GM12801 (cell line): ENCODE results near the gene OMA1.

Experiments
- TF ChIP-seq, protein P1 (sequence below): IDR thresholded peaks from one replicate; pipeline ENCODE4 v1.5.1; 2011; ENCODE audit warnings: control low read depth; ENCODE audit not compliant: insufficient read length; ENCODE audit errors: extremely low read depth

The OMA1 gene

DNA sequence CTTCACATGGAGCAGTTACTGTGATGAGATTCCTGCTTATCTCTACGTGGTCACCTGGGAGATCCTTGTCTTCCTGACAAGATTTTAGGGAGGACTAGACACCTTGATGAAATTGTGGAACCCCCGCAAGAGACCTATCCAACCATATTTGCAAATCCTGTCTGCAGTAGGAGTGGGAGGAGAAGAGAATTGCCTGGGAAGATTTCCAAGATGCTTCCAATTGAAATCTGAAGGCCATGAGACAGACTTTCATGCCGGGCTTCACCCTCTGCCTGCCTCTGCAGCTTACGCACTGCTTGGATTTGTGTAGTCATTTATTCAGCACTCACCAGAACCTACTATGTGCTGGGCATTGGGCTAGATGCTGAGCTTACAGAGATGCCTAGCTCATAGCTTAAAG, 106.6 kb downstream of the OMA1 start:
- TF ChIP-seq, protein P1, sequence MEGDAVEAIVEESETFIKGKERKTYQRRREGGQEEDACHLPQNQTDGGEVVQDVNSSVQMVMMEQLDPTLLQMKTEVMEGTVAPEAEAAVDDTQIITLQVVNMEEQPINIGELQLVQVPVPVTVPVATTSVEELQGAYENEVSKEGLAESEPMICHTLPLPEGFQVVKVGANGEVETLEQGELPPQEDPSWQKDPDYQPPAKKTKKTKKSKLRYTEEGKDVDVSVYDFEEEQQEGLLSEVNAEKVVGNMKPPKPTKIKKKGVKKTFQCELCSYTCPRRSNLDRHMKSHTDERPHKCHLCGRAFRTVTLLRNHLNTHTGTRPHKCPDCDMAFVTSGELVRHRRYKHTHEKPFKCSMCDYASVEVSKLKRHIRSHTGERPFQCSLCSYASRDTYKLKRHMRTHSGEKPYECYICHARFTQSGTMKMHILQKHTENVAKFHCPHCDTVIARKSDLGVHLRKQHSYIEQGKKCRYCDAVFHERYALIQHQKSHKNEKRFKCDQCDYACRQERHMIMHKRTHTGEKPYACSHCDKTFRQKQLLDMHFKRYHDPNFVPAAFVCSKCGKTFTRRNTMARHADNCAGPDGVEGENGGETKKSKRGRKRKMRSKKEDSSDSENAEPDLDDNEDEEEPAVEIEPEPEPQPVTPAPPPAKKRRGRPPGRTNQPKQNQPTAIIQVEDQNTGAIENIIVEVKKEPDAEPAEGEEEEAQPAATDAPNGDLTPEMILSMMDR, result no peak

DNA sequence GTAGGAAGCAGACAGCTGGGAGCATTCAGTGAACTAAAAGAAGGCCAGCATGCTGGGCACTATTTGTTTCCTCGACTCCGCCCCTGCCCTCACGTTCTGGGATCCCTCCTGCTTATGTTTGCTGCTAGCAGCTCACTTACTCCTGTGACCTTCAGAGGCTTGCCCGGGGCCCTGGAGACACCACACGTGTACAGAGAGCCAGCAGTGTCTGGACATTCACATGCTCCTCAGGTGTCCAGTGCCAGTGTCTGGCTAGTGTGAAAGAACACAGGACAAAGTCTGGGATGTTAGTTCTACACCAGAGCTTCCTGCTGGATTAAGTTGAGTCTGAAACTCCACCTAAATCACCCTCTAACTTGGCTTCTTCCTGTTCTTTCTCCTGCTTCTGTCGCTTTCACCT, 108.1 kb downstream of the OMA1 start:
- TF ChIP-seq, protein P1, result no peak

DNA sequence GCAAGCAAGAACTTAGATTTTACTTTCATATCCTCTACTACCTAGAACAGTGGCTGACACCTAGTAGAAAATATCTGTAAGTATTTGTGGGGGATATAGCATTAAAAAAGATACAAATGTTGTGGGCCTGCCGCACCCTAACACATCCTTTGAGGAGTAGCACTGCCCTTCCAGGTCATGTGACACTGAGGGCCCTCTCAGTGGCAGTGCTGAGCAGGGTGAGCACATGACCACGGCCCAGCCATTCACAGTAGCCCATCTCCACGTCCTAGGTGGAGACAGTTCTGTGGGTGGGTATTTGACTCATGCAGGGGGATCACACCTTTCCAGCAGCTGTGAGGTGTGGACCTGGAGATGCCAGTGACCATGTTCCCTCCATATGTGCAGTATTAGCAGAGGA, 108.9 kb downstream of the OMA1 start:
- TF ChIP-seq, protein P1, result no peak

DNA sequence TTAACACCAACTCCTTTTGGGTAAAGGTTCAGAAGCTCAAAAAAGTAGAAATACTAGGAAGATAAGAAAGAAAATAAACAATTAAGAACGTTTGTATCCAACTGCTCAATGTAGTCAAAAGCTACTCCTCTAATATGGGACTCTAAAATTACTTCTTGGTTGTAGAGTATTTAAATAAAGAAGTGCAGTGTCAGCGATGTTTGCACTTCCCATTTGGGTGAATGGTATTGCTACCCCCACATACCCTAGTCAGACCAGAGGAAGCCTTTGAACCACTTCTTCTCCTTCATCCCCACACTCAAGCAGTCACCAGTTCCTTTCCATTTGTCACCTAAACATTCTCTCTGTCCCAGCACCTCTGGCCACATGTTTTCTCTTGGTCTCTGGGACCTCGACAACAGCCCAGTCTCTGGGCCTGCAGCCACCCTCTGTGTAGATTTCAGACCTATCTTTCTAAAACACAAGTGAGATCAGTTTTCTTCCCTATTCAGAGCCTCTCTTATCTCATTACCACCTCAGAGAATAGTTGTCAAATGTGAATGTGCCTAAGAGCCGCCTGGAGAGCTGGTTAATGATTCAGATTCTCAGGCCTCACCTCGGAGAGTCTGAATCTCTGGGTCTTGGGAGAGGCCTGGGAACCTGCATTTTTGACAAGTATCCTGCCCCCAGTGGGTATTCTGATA, 109.8 kb downstream of the OMA1 start:
- TF ChIP-seq, protein P1, result no peak

DNA sequence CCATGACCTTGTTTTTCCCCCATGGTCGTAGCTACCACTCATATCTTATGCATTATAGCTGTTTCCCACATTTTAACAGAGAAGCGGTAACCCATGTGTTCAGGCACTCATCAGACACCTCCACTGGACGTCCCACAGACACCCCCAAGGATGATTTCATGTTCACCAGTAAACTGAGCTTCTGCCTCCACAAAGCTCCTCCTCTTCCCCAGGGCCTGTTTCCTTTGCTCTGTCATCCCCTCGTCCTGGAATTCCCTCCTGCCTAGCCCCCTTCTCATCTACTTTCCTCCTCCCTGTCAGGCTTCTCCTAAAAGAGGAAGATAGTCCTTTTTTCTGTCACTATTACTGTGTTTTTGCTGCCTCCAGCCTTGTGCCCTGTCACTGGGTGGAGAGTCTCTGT, 111.2 kb downstream of the OMA1 start:
- TF ChIP-seq, protein P1, result no peak

DNA sequence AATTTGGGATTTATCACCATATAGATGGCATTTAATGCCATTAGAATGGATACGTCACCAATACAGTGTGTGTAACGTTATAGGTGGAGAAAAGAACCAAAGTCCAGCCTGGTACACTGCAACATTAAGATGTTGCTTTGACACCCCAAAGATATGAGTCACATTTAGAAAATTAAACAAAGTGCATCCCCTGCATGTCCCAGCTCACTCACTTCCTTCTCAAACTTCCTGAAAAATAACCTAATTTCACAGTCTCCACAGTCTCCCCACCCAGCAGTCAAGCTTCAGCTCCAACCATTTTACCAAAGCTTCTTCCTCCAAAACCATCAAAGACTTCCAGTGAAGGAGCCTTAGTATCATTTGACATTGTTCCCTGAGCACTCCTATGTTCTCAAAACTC, 111.9 kb downstream of the OMA1 start:
- TF ChIP-seq, protein P1, result no peak

DNA sequence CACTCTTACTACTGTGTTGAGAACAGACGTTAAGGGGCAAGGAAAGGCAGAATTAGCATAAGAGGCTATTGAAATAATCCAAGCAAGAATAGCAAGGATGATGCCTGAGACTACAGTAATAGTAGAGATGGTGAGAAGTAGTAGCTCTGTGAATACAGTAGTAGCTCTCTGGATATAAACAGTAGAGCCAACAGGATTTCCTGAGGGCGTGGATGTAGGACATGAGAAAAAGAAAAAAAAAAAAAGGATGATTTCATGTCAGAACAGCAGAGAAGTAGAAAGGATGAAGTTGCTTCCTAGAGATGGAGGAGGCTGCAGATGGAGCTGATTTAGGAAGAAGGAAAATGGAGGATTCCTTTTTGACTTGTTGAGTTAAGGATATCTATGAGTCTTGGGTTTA, 112.3 kb downstream of the OMA1 start:
- TF ChIP-seq, protein P1, result no peak
